Measurements from ENCODE around the gene PAM. TPM values are rescaled to one million over a fixed set of nuclear protein-coding genes. Genes with fewer than 3 reads are reported as not detected.

The PAM gene
- polyA plus RNA-seq, 1 donor from 2014 or later: 363 TPM

GRCh38 chr5:102930244-102930643 is 175.1 kb downstream of the PAM start:
- no peak overlapping the region for H3K9ac ChIP-seq (ENCODE audit: low read length)
- H3K9me2 ChIP-seq (ENCODE audit: insufficient read depth, low read length): no peaks in the 10 kb centered on the region
- no peaks in the 10 kb centered on the region for H3K27me3 ChIP-seq (ENCODE audit: insufficient read depth, low read depth, low read length)
- H3K36me3 ChIP-seq (ENCODE audit: insufficient read depth, low read length): peaks cover 11% of the 10 kb centered on the region
- H3K9me3 ChIP-seq (ENCODE audit: low read length): no peaks in the 10 kb centered on the region
- H3F3A ChIP-seq (ENCODE audit: insufficient read depth, low read length, poor library complexity, severe bottlenecking): no peaks in the 10 kb centered on the region
- TF ChIP-seq TAF1 (IDR thresholded peaks at IDR 0.05; ENCODE audit: low read depth) (no peak), MXI1 (conservative IDR thresholded peaks at IDR 0.05; ENCODE audit: poor library complexity, severe bottlenecking) (no peak), EP300 (conservative IDR thresholded peaks at IDR 0.05; ENCODE audit: poor library complexity, severe bottlenecking) (no peak), REST (IDR thresholded peaks at IDR 0.05; ENCODE audit: borderline replicate concordance) (no peak), EZH2 (IDR thresholded peaks at IDR 0.05; ENCODE audit: borderline replicate concordance, insufficient read depth, low read length, poor library complexity, severe bottlenecking) (no peak), RAD21 (conservative IDR thresholded peaks at IDR 0.05) (no peak), POLR2AphosphoS5 (IDR thresholded peaks at IDR 0.05) (no peak), CTCF (IDR thresholded peaks at IDR 0.05; ENCODE audit: poor library complexity, severe bottlenecking) (no peak), SMC3 (conservative IDR thresholded peaks at IDR 0.05; ENCODE audit: poor library complexity) (no peak)
- H4K20me1 ChIP-seq (ENCODE audit: insufficient read depth): no peaks in the 10 kb centered on the region
- H3K4me2 ChIP-seq (ENCODE audit: low read length): no peak overlapping the region
- H3K27ac ChIP-seq (ENCODE audit: low read length): no peak overlapping the region
- no peak overlapping the region for H3K4me3 ChIP-seq (ENCODE audit: low read length)
- no peaks in the 10 kb centered on the region for H3K79me2 ChIP-seq (replicated peaks; ENCODE audit: insufficient read depth, low read length)
- H2AFZ ChIP-seq (ENCODE audit: low read depth, low read length): no peak overlapping the region

- Histone ChIP-seq H3K9me2 (ENCODE audit: insufficient read depth, low read length) (no peaks in the 10 kb centered on the region), H3K27me3 (ENCODE audit: insufficient read depth, low read depth, low read length) (no peaks in the 10 kb centered on the region), H3K9me3 (ENCODE audit: low read length) (no peaks in the 10 kb centered on the region), H2AFZ (ENCODE audit: low read depth, low read length) (no peak overlapping the region), H3K27ac (ENCODE audit: low read length) (no peak overlapping the region), H3K9ac (ENCODE audit: low read length) (no peak overlapping the region), H3K4me2 (ENCODE audit: low read length) (no peak overlapping the region), H3F3A (ENCODE audit: insufficient read depth, low read length, poor library complexity, severe bottlenecking) (no peaks in the 10 kb centered on the region), H3K79me2 (replicated peaks; ENCODE audit: insufficient read depth, low read length) (no peaks in the 10 kb centered on the region), H4K20me1 (ENCODE audit: insufficient read depth) (no peaks in the 10 kb centered on the region), H3K36me3 (ENCODE audit: insufficient read depth, low read length) (peaks cover 11% of the 10 kb centered on the region), H3K4me3 (ENCODE audit: low read length) (no peak overlapping the region)
- TF ChIP-seq REST (IDR thresholded peaks at IDR 0.05; ENCODE audit: borderline replicate concordance): no peak
- no peak for TF ChIP-seq SMC3 (conservative IDR thresholded peaks at IDR 0.05; ENCODE audit: poor library complexity)
- no peak for TF ChIP-seq EP300 (conservative IDR thresholded peaks at IDR 0.05; ENCODE audit: poor library complexity, severe bottlenecking)
- no peak for TF ChIP-seq CTCF (IDR thresholded peaks at IDR 0.05; ENCODE audit: poor library complexity, severe bottlenecking)
Observed at GRCh38 chr5:102931085-102931725, 176.1 kb downstream of the PAM start.

Data from neural cell (in vitro differentiated cells).